Hypothalamus (tissue), 51 donors: ENCODE data around the gene TRABD2A.

ENCODE experiments used
- DNase-seq, 51 donors: peaks; one replicate each; lab custom pipeline; 2025; lab: John Stamatoyannopoulos, UW

Gene TRABD2A

DNA sequence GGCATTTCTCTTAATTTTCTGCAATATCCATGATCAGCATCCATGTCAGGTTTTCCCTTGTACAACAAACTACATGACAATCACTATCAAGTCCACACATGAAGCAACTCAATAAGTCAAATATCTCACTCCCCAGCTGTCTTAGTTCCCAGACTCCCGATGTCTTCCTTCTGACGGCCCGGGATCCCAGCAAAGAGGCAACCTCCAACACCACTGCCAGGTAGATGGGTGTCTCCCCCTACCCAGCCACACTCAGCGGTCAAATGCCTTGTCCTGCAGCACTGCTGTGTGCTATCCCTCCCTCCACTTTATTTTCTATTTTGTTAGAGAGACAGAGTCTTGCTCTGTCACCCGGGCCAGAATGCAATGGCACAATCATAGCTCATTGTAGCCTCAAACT, 23.3 kb downstream of the TRABD2A start:
- no peak for DNase-seq

DNA sequence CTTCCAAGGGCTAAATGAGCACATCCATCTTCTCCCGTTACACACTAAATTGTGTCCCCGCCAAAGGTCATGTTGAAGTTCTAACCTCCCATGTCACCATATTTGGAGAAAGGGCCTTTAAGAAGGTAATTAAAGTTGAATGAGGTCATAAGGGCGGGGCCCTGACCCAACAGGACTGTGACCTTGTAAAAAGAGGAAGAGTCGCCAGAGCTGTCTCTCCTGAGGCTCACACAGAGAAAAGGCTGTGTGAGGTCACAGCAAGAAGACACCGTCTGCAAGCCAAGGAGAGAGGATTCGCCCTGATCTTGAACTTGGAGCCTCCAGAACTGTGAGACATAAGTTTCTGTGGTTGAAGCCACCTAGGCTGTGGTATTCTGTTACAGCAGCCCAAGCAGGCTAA, 24.1 kb downstream of the TRABD2A start:
- DNase-seq = no peak

DNA sequence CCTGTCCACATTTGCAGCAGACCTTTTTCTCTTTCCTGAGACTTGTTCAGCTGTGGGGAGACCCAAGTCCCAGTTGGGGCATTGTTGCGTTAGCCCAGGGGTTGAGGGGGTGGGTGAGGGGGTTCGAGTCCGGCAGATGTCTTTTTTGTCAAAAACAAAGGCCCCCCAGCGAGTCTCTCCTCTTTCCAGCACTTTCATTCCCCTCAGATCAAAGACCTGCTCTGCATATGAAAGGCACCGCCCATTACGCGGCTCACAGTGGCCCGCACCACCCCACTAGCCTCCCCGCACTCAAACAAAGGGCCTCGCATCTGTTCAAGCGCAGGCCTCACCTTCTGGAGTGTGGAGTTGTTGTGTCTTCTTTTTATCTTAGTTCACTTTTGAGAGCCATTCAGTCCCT, 25.2 kb downstream of the TRABD2A start:
- no peak for DNase-seq

GRCh38 chr2:84854850-84855249, 26.0 kb downstream of the TRABD2A start:
- DNase-seq = no peak

DNA sequence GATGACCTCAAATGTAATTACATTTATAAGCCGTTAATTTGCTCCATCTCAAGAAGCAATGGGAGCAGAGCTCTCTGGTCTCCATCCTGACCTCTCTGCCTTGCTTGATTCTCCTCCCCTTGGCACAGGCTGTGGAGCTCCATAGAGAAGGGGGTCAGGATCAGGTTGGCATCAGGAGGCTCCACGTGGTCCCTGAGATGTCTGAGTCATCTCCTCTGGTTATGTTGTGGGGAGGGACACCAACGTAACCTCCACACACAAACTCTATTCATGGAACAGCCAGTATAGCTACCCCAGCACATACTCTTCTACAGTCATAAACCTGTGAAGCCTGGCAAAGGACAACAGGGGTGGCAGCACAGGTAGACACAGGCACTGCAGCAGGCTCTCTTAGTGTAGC, 29.0 kb downstream of the TRABD2A start:
- DNase-seq = no peak

- no peak for DNase-seq
Observed at GRCh38 chr2:84850471-84850870, 30.4 kb downstream of the TRABD2A start.

DNA sequence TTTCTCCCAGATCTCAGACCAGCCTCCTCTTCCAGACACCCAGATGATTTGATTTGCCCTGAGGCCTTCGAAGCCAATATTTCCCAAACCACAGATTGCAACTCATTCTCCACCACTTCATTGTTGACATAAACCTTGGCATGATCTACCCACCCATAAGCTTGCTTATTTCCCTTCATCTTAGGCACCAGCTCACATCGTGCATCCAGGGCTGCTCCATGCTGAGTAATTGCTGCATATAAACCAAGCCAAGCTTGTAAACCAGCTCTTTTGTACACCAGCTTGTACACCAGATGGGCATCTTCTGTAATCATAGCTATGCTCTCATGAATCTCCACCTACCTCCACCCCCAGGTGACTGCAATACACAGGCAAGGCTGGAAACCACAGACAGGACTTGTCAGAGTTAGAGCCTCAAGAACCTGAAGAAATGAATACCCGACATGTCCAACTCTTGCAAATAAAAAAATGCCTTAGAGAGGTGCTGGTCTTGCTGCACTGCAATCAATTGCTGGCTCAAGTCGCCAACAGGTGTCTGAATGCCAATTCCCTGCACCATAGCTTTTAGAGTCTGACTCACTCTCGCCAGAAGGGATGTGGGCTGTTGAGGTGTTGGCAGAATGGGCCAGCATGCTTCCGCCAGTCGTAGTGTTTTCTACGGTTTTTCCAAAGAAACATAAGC, 31.5 kb downstream of the TRABD2A start:
- DNase-seq = peak in 1 of 51 donors; percentile 53

GRCh38 chr2:84847326-84848050, 33.4 kb downstream of the TRABD2A start:
- no peak for DNase-seq

- no peak for DNase-seq
Observed at GRCh38 chr2:84846741-84847142, 34.1 kb downstream of the TRABD2A start.

GRCh38 chr2:84846041-84846663, 34.7 kb downstream of the TRABD2A start:
- DNase-seq = no peak

DNA sequence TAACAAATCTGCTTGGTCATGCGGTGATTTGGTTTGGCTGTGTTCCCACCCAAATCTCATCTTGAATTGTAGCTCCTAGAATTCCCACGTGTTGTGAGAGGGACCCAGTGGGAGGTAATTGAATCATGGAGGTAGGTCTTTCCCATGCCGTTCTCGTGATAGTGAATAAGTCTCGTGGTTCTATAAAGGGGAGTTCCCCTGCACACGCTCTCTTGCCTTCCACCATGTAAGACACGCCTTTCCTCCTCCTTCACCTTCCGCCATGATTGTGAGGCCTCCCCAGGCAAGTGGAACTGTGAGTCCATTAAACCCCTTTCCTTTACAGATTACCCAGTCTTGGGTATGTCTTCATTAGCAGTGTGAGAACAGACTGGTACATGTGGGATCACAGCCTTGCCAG, 36.7 kb downstream of the TRABD2A start:
- DNase-seq = no peak

DNA sequence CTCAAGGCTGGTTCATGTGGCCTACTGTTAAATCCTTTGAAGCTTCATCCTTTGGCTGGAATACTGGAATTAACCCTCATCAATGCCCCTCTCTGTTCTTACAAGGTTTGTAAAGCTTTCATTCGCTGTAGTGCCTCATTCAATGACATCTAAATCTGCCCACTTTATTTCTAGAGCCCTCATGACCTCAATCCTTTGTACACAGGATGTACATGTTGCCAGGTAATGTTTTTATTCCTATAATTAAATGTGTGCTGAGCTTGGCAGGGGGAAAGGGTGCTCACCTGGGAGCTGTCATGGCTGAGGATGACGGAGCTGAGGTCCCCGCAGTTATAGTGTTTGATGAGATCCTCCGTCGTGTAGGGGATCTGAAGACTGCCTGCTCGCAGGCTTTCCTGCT, 39.3 kb downstream of the TRABD2A start:
- no peak for DNase-seq

GRCh38 chr2:84840306-84840705, 40.6 kb downstream of the TRABD2A start:
- no peak for DNase-seq

- no peak for DNase-seq
Observed at GRCh38 chr2:84839851-84840250, 41.0 kb downstream of the TRABD2A start.

DNA sequence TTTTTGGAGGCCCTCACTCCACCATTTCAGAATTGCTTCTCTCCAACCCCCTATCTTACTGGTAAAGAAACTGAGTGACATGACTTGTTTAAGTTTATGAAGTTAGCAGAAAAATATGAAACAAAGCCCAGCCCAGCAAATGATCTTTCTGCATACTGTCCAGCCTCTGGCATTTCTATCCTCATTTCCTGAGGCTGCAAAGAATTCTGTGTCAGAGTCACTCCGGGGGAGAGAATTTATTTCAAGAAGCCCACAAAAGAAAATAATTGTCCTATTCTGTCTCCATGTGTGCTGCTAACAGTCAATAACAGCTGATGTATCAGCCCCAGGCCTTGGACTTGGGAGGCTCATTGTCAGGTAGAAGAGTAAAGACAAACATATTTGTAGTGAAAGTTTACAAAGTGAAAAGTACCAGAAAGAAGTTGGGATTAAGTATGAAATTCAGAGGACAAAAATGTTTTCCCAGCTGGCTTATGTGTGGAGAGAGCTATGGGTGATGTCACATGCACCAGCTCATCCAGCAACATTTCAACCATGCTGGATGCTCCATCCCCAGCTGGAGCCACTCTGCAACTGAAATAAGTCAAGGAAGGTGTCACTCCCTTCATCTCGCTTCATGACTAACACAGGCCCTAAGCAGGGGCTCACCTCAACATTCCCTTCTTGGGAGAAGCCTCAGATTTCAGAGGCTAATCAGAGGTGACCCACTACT, 42.3 kb downstream of the TRABD2A start:
- DNase-seq = no peak

DNA sequence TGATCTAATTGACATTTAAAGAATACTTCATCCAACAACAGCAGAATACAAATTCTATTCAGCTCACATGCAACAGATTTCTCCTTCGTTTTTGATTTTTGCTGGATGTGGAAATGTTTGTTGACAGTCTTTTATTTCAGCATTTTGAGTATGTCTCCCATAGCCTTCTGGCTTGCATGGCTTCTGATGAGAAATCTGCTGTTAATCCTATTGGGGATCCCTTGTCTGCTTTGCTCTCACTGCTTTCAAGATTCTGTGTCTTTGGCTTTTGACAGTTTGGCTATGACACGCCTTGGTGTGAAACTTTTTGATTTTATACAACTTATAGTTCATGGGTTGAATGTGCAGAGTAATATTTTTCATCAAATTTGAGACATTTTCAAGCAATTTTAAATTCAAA, 44.7 kb downstream of the TRABD2A start:
- DNase-seq = no peak

DNA sequence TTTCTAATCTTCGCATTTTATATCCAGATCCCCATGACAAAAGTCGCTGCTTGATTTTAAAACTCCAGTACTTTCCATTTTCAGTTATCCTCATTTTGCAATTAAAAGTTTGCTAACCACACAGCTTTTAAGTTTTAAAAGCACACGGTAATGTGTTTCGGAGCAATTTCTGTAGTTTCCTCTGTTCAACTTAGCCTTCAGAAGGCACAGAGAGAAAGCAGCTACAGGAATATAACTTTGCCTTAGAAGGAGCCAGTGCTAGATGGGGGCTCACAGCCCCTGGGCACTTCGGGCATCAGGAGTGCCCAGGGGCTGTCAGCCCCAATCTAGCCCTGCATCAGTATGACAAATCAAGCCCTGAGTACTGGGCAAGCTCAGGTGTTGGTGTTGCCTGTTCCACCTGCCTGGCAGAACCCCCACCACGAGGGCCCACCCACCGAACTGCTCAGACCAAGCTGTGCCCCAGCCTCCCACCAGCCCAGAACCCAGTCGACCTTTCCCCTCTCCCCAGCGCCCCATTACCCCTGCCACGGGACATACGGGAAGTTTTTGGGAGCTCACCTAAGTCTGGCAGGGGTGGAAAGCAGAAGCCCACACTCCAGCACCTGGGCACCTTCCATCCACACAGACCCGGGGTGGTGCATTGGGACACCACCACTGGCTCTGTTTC, 47.3 kb downstream of the TRABD2A start:
- no peak for DNase-seq

- peak in 29 of 51 donors; percentile 2 to 32 (median 11) for DNase-seq
Observed at GRCh38 chr2:84832772-84833461, 48.0 kb downstream of the TRABD2A start.

- DNase-seq = no peak
Observed at GRCh38 chr2:84830758-84831500, 50.0 kb downstream of the TRABD2A start.
